GM19238 (cell line): ENCODE results near the gene ABCB11.
"Not testable (repeated sequence)": the region's sequence is repeated elsewhere in the genome, so short reads cannot be mapped to it uniquely, and the experiment has no call there.

Source experiments
- DNase-seq: peaks from one replicate; pipeline ENCODE4 v3.0.0; 2011; ENCODE audit warnings: low spot score; ENCODE audit not compliant: insufficient read length

ABCB11 gene

GRCh38 chr2:168896783-168897182 lies 134.3 kb downstream of the ABCB11 start:
- DNase-seq, result no peak

DNA sequence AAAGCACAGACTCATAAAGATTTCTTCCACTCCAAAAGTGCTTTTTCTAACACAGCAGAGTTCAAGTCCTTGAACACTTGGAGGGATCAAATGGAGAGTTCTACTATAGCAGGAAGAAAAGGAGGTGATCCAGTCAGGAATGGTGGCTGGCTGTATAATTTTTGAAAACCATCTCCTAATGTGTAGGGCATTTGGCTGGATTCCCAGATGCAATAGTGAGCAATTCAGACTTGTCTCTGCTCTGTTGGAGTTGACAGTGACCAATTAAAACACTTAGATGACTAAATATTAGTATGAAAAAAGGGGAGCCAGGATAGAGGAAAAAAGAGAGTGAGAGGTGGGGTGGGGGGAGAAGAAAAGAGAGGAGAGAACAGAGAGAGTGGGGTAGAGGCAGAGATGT lies 135.4 kb downstream of the ABCB11 start:
- DNase-seq, result no peak

DNA sequence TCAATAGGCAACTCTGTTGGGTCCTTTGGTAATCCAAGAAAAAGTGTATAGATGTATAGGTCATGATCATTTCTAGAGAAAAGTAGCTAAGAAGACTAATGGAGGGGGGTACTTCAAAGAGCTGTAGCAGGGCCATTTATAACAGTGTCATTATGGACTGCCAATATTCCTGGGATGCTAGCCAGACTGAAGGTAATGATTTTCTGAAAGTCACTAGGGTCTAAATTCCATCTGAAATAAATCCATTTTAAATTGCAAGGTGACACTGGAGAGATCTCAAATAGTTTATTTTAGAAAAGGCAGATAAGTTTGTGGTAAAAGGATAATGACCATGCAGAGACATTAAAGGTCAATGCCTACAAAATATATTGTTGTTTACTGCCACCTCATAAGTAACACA lies 136.4 kb downstream of the ABCB11 start:
- no peak for DNase-seq

- no peak for DNase-seq
These were observed 137.0 kb downstream of the ABCB11 start for GRCh38 chr2:168894101-168894500.

DNA sequence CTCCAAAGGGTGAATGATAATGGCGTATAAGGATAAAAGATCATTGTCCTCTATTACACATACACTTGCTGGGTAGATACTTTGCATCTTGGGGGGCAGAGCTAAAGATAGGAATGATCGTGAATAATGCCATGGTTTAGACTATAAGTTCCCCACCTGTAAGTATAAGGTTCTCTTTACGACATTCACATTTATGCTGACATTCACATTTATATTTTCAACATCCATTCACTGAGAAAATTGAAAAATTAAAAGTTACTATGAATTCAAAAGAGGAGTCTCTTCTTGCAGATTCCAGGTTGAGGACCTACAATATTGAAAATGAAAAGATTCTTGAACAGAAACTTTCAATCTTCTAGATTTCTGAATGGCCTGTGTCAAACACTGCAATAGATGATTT lies 138.8 kb downstream of the ABCB11 start:
- DNase-seq, result no peak

DNA sequence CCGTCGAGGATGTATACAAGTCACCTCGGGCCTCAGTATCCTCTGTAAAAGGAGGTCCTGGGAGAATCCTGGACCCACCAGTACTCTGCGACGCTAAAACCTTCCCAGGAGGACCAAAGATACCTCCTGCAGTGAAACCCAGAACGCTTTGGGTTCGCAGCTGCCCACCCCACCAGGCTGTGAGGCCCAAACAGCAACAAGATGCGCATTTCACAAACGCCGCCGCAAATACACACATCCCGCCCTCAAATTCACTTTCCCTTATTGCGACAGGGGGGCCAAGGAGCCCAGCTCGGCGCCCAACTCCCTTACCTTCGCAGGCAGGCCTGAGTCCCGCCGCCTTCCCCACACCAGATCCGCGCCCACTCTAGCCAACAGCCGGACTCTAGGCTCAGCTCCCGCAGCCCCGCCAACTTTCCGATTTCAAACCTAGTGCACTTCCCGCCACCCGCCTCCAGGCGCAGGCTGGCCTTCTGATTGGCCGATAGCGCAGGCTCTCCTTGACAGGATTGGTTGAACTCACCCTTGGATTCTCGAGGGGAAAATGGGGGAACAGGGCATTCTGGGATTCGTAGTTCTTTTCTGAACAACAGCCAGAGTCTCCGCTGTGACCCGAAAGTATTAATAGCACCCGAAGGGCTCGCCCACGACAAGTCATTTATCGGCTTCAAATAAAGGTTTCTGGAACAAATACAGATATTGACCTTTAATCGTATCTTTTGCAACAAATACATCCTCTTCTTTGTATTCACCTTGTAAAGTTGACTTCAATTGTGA lies 140.9 kb downstream of the ABCB11 start, which contains the start of gene SPC25:
SPC25 (minus strand) TSS at position 425 of the 777 bp plus-strand sequence. CDS start 911 bp downstream, outside the sequence.
- peak; percentile 89 for DNase-seq

- DNase-seq, result no peak
These were observed 141.5 kb downstream of the ABCB11 start for GRCh38 chr2:168889635-168890005.

DNA sequence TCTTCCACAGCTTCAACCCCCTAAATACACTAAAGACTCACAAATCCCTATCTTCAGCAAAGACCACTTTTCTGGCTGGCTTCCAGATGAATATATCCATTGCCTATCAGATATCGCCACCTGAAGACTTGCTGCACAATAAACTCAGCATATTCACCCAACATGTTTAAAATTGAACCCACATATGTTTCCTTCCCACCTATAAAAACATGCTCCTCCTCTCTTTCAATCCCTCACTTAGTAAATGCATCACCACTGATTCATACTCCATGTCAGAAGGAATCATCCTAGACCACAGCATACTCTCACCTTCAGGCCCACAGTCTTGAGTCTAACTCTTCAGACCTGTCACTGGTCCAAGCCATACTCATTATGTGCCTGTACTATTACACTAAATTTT lies 146.1 kb downstream of the ABCB11 start:
- no peak for DNase-seq

DNA sequence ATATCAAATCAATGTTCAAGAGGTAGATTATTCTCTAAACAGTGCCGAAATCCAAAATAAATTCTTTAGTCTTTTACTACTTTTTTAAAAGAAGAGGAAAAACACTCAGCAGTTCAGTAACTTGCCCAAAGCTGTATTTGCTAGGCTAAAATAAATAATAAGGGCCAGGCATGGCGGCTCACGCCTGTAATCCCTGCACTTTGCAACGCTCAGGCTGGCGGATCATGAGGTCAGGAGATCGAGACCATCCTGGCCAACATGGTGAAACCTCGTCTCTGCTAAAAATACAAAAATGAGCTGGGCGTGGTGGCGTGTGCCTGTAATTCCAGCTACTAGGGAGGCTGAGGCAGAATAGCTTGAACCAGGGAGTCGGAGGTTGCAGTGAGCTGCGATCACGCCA lies 149.0 kb downstream of the ABCB11 start:
- DNase-seq, result not testable (repeated sequence)

DNA sequence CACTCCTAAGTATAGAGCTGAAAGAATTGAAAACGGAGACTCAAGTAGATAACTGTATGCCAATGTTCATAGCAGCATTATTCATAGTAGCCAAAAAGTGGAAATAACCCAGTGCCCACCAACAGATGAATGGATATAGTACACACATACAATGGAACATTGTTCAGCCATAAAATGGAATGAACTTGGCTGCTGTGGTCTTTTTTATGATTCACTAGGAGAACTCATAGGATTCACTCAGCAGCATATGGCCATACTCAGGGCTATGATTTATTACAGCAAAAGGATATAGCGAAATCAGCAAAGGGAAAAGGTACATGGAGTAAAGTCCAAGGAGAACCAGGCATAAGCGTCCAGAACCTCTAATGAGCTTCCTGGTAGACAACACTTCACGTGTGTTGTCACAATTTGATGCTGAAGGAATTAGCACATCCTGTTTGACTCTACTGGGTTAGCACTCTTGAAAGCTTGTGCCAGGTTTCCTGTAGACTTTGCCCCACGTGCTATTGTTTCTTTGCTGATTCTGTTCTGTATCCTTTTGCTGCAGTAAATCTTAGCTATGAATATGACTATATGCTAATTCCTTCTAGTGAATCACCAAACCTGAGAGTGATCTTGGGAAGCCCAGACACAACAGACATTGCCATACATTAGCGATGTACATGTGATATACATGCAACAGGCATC lies 156.6 kb downstream of the ABCB11 start:
- no peak for DNase-seq

GRCh38 chr2:168870824-168871223 lies 160.3 kb downstream of the ABCB11 start:
- DNase-seq, result not testable (repeated sequence)
